ENCODE data around the gene TTC27.

DNA sequence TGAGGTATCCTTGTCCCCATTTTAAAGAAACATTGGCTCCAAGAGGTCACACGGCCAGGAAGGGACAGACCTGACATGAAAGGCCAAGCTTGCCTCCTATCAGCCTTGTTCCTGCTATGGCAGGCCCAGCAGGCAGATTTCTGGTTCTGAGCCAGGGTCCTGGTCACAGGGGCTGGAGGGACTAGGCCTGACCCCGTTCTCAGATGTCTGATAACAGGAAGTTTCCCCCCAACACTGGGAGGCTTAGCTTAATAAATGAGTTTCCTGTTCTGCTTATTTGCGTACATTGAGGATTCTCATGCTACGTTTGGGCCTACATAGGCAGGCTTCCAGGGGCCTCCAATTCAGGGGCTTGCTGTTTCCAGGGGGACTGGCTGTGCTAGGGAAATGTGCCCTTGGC, 211.1 kb downstream of the TTC27 start:
- TF ChIP-seq, protein P1, sequence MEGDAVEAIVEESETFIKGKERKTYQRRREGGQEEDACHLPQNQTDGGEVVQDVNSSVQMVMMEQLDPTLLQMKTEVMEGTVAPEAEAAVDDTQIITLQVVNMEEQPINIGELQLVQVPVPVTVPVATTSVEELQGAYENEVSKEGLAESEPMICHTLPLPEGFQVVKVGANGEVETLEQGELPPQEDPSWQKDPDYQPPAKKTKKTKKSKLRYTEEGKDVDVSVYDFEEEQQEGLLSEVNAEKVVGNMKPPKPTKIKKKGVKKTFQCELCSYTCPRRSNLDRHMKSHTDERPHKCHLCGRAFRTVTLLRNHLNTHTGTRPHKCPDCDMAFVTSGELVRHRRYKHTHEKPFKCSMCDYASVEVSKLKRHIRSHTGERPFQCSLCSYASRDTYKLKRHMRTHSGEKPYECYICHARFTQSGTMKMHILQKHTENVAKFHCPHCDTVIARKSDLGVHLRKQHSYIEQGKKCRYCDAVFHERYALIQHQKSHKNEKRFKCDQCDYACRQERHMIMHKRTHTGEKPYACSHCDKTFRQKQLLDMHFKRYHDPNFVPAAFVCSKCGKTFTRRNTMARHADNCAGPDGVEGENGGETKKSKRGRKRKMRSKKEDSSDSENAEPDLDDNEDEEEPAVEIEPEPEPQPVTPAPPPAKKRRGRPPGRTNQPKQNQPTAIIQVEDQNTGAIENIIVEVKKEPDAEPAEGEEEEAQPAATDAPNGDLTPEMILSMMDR (optimal IDR thresholded peaks at IDR 0.05 in 1 of 3, IDR thresholded peaks at IDR 0.05 in 1 of 3, conservative IDR thresholded peaks at IDR 0.05 in 1 of 3; ENCODE audit: extremely low read depth in 1 of 3, insufficient read depth in 2 of 3, low read length in 3 of 3), result no peak
- TF ChIP-seq EZH2 (IDR thresholded peaks at IDR 0.05; ENCODE audit: low read length), result no peak

Measured in keratinocyte (primary cell).